NCI-H345 treated with DMSO at 0.1 percent for 48 hours (cell line): Measurements from ENCODE around the gene SSR1.

Experiments used
- DNase-seq: peaks from one replicate; lab custom pipeline; 2025; ENCODE audit not compliant: unreplicated experiment; lab: John Stamatoyannopoulos, UW

The SSR1 gene

DNA sequence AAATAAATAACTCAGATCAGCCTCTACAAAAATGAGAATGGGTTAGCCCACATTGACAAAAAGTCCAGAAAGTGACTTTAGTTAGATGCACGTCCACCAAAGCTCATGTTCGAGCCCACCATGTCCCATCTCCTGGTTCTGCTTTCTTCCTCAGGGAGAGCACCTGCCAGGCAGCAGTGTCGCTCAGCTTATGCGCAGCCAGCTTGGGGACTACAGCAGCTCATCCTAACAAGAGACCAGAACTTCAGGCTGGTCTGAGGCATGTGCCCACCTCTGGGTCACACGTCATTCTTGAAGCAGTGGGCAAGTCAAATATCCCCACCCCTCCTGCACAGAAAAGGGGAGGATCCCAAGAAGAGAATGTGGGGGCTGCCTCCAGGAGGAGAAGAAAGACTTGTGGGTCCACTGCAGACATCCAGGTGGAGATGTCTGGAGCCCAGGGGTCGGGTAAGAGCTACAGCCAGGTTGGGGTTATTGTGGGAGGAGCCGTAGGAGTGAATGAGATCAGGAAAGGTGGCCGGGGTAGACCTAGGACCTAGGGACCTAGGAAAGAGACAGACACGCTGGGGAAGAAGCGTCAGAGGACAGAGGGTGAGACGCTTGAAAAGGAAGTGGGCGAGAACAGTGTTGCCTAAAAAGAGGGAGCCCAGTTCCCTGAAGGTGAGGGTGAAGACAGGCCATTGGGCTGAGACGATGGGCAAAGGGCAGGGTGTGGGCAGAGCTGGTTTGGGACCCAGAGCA lies 52.5 kb downstream of the SSR1 start:
- DNase-seq = no peak

- DNase-seq = no peak
Measured at GRCh38 chr6:7258231-7258763, 54.7 kb downstream of the SSR1 start.

GRCh38 chr6:7257521-7258230 lies 55.3 kb downstream of the SSR1 start:
- no peak for DNase-seq

DNA sequence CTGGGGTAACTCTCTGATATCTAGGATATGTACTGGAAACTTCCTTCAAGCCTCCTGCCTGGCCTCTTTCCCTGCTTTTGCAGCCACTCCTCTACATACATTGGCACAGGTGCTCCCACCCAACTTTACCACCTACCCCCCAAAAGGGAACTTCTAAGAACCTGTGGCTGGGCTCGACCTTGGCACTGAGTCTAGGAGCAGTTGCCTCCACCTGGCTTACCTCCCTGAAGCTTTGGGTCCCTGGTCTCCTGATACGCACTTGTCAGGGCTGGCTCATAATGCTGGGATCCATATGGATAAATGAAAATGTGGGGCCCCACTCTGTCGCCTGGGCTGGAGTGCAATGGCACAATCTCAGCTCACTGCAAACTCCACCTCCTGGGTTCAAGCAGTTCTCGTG lies 56.2 kb downstream of the SSR1 start:
- no peak for DNase-seq

GRCh38 chr6:7255918-7256317 lies 57.1 kb downstream of the SSR1 start:
- DNase-seq = no peak

DNA sequence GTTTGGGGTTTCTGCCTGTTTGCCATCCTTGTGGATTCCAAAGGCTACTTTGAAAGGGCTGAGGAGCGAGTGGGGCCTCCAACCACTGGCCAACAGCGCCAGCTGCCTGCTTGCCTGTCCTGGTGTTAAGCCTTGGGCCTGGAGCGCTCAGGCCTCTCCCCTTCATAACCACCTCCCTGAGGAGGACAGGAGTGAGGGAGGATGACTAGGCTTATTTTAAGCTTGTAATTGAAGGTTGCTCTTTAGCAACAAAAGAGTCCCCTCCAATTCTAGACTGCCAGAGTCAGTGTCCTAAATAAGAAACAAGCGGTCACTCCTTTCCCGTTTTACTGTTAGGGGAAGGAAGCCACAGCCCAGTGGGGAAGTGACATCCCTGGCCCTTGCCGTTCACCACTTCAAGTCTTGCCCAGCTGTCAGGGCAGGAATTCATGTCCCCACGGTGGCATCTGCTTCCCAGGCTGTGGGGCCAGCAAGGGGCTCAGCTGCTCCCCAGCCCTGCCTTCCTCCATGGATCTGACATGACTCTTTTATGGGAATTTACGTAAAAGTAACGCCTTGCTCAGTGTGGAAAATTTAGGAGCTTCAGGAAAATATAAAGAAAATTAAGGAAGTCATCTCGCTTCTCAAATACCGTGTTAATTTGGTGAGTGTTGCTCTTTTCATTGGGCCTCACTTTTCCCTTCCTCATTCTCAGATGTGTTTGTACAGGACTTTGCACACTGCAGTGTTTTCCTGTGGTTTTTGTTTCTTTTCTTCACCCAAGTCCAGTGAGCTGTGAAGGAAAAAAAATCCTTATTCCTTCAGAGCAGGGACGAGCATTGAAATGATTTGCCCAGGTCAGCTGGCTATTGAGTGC lies 57.8 kb downstream of the SSR1 start:
- DNase-seq = no peak

GRCh38 chr6:7252390-7252789 lies 60.6 kb downstream of the SSR1 start:
- DNase-seq = no peak

DNA sequence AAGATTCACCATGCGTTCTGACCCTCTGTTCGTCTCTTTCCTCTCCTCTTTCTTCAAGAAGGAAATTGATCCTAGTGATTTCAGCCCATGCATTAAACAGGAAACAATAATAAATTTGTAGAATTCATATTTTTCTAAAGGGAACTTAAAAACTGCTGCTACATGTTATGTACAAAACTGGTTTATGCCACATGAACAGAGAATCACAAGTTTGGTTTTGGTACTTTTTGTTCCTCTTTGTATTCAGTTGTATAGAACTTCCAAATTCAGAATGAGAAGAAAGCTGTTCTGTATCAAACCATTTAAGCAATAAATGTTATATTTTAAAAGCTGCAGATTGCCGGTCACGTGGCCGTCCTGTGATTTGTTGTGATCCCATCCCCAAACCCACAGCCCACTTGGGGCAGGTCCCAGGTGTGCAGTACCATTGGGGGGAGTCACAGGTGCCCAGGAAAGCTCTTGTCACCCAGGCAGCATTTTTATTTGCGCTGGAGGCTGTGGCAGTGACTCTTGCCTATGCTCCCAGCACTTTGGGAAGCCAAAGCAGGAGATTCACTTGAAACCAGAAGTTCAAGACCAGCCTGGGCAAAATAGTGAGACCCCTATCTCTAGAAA lies 61.2 kb downstream of the SSR1 start:
- DNase-seq = no peak

- no peak for DNase-seq
Measured at GRCh38 chr6:7250812-7251211, 62.2 kb downstream of the SSR1 start.

DNA sequence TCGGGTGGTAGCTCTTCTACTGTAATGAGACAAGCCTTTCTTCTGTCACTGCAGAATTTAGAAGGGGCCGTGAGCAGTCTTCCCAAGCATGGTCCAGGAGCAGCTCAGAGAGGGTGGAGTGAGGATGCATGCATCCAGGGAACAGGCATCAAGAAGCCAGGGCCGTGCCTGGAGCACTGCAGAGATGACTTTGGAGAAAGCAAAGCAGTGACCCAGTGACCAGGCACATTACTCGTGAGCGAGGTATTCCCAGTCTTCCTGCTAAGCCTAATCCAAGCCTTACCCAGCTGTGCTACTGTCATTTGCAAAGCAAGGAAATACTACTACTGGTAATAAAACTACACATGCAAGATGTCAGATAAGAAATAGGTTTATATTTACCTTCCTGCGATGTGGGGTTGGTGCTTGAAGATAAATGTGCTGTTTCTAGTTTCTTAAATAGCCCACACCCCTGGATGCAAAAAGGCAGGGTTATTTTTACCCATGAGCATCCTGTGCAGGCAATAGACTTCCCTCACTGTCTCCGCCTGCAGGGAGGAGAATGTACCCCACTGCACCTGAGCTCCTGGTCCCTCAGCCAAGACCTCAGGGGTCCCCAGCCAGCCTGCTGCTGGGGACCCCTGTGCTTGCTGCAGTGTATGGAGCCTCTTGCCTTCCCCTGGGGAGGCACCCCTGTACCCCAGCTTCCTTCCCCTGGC lies 62.9 kb downstream of the SSR1 start:
- no peak for DNase-seq

GRCh38 chr6:7249391-7249790 lies 63.6 kb downstream of the SSR1 start:
- DNase-seq = no peak

- DNase-seq = no peak
Measured at GRCh38 chr6:7247828-7248227, 65.2 kb downstream of the SSR1 start.

GRCh38 chr6:7247179-7247456 lies 65.9 kb downstream of the SSR1 start:
- DNase-seq = no peak

DNA sequence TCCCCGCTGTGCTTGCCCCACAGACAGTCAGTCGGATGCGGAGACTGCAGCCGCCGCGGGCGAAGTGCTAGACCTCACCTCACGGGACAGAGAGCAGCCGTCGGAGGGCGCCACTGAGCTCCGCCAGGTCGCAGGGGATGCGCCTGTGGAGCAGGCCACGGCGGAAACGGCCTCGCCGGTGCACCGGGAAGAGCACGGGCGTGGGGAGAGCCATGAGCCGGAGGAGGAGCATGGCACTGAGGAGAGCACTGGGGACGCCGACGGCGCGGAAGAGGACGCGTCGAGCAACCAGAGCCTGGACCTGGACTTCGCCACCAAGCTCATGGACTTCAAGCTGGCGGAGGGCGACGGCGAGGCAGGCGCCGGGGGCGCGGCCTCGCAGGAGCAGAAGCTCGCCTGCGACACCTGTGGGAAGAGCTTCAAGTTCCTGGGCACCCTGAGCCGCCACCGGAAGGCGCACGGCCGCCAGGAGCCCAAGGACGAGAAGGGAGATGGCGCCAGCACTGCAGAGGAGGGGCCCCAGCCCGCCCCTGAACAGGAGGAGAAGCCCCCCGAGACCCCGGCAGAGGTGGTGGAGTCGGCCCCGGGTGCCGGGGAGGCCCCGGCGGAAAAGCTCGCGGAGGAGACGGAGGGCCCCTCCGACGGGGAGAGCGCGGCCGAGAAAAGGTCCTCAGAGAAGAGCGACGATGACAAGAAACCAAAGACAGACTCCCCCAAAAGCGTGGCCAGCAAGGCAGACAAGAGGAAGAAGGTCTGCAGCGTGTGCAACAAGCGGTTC lies 66.4 kb downstream of the SSR1 start:
- DNase-seq = no peak

DNA sequence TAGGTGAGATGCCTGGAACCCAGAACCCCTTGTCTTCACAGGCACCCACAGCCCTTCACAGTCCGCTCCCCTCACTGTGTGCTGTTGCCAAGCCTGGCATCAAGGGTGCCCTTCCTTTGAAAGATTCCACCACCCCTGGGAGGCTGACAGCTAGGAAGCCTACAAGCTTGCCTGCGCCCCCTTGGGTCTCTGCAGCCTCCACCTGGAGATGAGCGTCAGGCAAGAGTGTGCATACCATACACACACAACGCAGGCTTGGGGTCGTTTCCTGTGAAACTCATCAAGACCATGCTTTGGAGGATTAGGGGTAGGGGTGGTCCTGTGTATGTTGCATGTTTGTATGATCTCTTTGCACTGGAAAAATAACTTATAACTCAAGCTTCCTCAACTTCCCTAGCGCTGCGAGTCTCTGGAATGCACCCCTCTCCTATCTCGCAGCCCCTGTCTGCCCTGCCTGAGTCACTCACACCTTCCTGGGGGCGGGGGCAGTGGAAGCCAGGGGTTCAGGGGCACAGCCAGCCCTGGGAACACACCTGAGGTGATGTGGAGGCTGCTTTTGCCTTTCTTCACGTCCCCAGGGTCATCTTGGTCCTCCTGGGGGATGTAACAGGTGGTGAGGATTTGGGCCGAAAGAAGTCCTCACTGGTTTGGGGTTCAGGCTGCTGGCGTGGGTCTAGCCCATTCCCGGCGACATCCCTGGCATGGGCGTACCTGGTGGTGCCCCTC lies 67.2 kb downstream of the SSR1 start:
- no peak for DNase-seq

GRCh38 chr6:7243179-7243981 lies 69.6 kb downstream of the SSR1 start:
- no peak for DNase-seq

DNA sequence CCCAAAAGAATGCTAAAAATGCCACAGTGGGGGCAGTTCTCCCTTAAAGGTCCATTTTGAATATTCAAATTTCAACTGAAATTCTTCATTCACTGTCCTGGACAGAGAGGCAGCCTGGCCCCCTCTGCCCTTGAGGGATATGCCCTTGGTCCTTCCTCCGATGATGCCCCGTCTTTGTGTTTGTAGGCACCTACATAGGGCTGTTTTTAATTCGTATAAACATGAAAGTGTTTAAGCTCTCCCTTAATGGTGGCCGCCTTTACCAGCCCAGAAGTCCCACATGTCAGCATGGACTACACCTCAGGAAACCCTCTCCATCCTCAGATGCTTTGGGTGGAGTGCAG lies 70.2 kb downstream of the SSR1 start:
- no peak for DNase-seq
